ENCODE data around the gene NOP10.
"Not testable (repeated sequence)": the region's sequence is repeated elsewhere in the genome, so short reads cannot be mapped to it uniquely, and the experiment has no call there.

NOP10 gene

GRCh38 chr15:34358948-34359347 lies 16.0 kb upstream of the NOP10 start:
- no peak for DNase-seq (ENCODE audit: low read depth)

GRCh38 chr15:34358367-34358766 lies 15.4 kb upstream of the NOP10 start:
- DNase-seq (ENCODE audit: low read depth) = no peak

GRCh38 chr15:34357653-34358052 lies 14.7 kb upstream of the NOP10 start:
- no peak for DNase-seq (ENCODE audit: low read depth)

- DNase-seq (ENCODE audit: low read depth) = no peak
These were observed 12.3 kb upstream of the NOP10 start for GRCh38 chr15:34355241-34355640.

- DNase-seq (ENCODE audit: low read depth) = no peak
These were observed 11.3 kb upstream of the NOP10 start for GRCh38 chr15:34354286-34354685.

GRCh38 chr15:34353627-34354026 lies 10.7 kb upstream of the NOP10 start:
- DNase-seq (ENCODE audit: low read depth) = no peak

- DNase-seq (ENCODE audit: low read depth) = not testable (repeated sequence)
These were observed 10.1 kb upstream of the NOP10 start for GRCh38 chr15:34352996-34353395.

- no peak for DNase-seq (ENCODE audit: low read depth)
These were observed 6.8 kb upstream of the NOP10 start for GRCh38 chr15:34349769-34350168.

GRCh38 chr15:34348735-34349300 lies 5.9 kb upstream of the NOP10 start:
- DNase-seq (ENCODE audit: low read depth) = no peak

GRCh38 chr15:34347951-34348638 lies 5.2 kb upstream of the NOP10 start:
- DNase-seq (ENCODE audit: low read depth) = no peak

- not testable (repeated sequence) for DNase-seq (ENCODE audit: low read depth)
These were observed 661 bp downstream of the NOP10 start for GRCh38 chr15:34342213-34342736.

- no peak for DNase-seq (ENCODE audit: low read depth)
These were observed 1.3 kb downstream of the NOP10 start for GRCh38 chr15:34341381-34342212.

- DNase-seq (ENCODE audit: low read depth) = no peak
These were observed 3.0 kb downstream of the NOP10 start for GRCh38 chr15:34339946-34340345.

- DNase-seq (ENCODE audit: low read depth) = no peak
These were observed 4.6 kb downstream of the NOP10 start for GRCh38 chr15:34338347-34338746.

GRCh38 chr15:34337557-34338306 lies 5.2 kb downstream of the NOP10 start, which contains the start of gene SLC12A6:
Gene SLC12A6, minus strand, starts transcription at chr15:34337781. Its CDS starts 1,101 bp downstream, at chr15:34336680.
- peak; percentile 49 for DNase-seq (ENCODE audit: low read depth)

- DNase-seq (ENCODE audit: low read depth) = no peak
These were observed 5.9 kb downstream of the NOP10 start for GRCh38 chr15:34336991-34337556.

GRCh38 chr15:34336231-34336990 lies 6.5 kb downstream of the NOP10 start:
- no peak for DNase-seq (ENCODE audit: low read depth)

- no peak for DNase-seq (ENCODE audit: low read depth)
These were observed 7.5 kb downstream of the NOP10 start for GRCh38 chr15:34335176-34336032.

- DNase-seq (ENCODE audit: low read depth) = no peak
These were observed 8.3 kb downstream of the NOP10 start for GRCh38 chr15:34334672-34335071.

- DNase-seq (ENCODE audit: low read depth) = no peak
These were observed 10.3 kb downstream of the NOP10 start for GRCh38 chr15:34332553-34333120.
